GM12892 (cell line): ENCODE data around the gene NWD2.

Source experiments
- DNase-seq: peaks from one replicate; pipeline ENCODE4 v3.0.0; 2011; ENCODE audit not compliant: insufficient read length
- FAIRE-seq: peaks from 2 replicates; lab custom pipeline; 2011; peaks lifted over from hg19 to GRCh38; lab: Jason Lieb, UNC
- POLR2A ChIP-seq: IDR thresholded peaks from 2 replicates; pipeline ENCODE4 v1.6.1; 2011; ENCODE audit warnings: low read depth, low read length, control low read depth
- POLR2AphosphoS5 ChIP-seq: IDR thresholded peaks from 2 replicates; pipeline ENCODE4 v1.6.1; 2011; ENCODE audit warnings: low read depth, low read length, control low read depth
- TAF1 ChIP-seq: IDR thresholded peaks from 2 replicates; pipeline ENCODE4 v1.6.1; 2011; ENCODE audit warnings: low read depth, mild to moderate bottlenecking, control low read depth, low read length, borderline replicate concordance

NWD2 gene

GRCh38 chr4:37450911-37451310, 206.4 kb downstream of the NWD2 start:
- DNase-seq (no peak), FAIRE-seq (no peak)
- TF ChIP-seq POLR2AphosphoS5 (no peak), POLR2A (no peak), TAF1 (no peak)

GRCh38 chr4:37451656-37452055, 207.1 kb downstream of the NWD2 start:
- no peak for DNase-seq
- no peak for TF ChIP-seq POLR2AphosphoS5
- TF ChIP-seq TAF1, result no peak
- TF ChIP-seq POLR2A, result no peak
- no peak for FAIRE-seq

- peak; percentile 11 for DNase-seq
- peak; percentile 90 for FAIRE-seq
- no peak for TF ChIP-seq POLR2AphosphoS5
- no peak for TF ChIP-seq POLR2A
- no peak for TF ChIP-seq TAF1
These were observed 208.4 kb downstream of the NWD2 start for GRCh38 chr4:37452952-37453280.

GRCh38 chr4:37453281-37453998, 208.9 kb downstream of the NWD2 start:
- DNase-seq (peak; percentile 37), FAIRE-seq (peak; percentile 9)
- TF ChIP-seq TAF1 (no peak), POLR2AphosphoS5 (no peak), POLR2A (no peak)

- no peak for TF ChIP-seq TAF1
- TF ChIP-seq POLR2AphosphoS5, result no peak
- TF ChIP-seq POLR2A, result no peak
- DNase-seq (no peak), FAIRE-seq (no peak)
These were observed 209.7 kb downstream of the NWD2 start for GRCh38 chr4:37453999-37454800.

GRCh38 chr4:37455301-37456131, 211.0 kb downstream of the NWD2 start:
- no peak for TF ChIP-seq POLR2A
- no peak for TF ChIP-seq TAF1
- no peak for TF ChIP-seq POLR2AphosphoS5
- FAIRE-seq, result no peak
- DNase-seq, result no peak

- FAIRE-seq (no peak), DNase-seq (no peak)
- TF ChIP-seq POLR2AphosphoS5, result no peak
- TF ChIP-seq TAF1, result no peak
- TF ChIP-seq POLR2A, result no peak
These were observed 217.3 kb downstream of the NWD2 start for GRCh38 chr4:37461801-37462200.

GRCh38 chr4:37463033-37463856, 218.7 kb downstream of the NWD2 start:
- FAIRE-seq (no peak), DNase-seq (no peak)
- TF ChIP-seq TAF1 (no peak), POLR2A (no peak), POLR2AphosphoS5 (no peak)

GRCh38 chr4:37464373-37465128, 220.0 kb downstream of the NWD2 start:
- TF ChIP-seq POLR2AphosphoS5 (no peak), TAF1 (no peak), POLR2A (no peak)
- DNase-seq, result no peak
- no peak for FAIRE-seq

GRCh38 chr4:37465296-37465695, 220.8 kb downstream of the NWD2 start:
- TF ChIP-seq TAF1, result no peak
- TF ChIP-seq POLR2AphosphoS5, result no peak
- no peak for TF ChIP-seq POLR2A
- no peak for DNase-seq

More at GRCh38 chr4:37465296-37465695, 220.8 kb downstream of the NWD2 start:
- no peak for FAIRE-seq
